Measurements from ENCODE around the gene OXCT1.
"Not testable (repeated sequence)": the region's sequence is repeated elsewhere in the genome, so short reads cannot be mapped to it uniquely, and the experiment has no call there.

The OXCT1 gene

DNA sequence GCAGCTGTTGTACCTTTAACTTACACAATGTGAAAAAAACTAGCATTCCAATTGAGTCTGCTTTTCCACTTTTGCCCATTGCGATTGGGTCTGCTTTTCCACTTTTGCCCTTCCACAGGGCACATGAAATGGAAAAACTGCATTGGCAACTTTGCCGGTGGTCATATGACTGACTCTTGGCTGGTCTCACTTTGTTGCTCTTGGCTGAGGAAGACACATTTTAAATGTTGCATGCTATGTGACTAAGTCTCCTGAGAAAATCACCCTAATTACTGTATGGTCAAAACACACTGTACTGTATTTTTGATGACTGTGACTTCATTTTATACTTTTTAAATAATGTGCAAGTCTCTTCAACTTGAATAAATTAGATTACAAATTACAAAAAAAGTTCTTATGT is 1.6 kb upstream of the OXCT1 start:
- peak; percentile 14 for DNase-seq

DNA sequence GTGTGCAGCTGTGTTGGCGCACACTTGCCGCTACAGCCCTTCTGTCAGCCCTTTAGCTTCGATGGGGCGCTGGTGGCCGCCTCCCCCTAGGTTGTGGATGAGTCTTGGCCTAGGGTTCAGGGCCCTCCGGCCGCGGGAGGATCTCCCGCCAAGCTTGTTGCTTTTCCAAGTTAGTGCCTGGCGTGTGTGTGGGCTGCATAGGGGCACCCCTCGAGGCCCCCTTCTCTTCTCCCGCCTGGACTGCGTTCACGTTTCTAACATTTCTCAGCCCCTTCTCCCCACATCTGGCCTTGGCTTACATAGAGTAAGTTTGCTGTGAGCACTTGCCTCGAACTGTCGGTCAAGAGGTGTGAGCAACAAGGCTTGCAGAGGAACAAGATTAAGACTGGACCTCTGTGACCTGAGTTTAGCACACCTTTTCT is 413 bp upstream of the OXCT1 start:
- no peak for DNase-seq

DNA sequence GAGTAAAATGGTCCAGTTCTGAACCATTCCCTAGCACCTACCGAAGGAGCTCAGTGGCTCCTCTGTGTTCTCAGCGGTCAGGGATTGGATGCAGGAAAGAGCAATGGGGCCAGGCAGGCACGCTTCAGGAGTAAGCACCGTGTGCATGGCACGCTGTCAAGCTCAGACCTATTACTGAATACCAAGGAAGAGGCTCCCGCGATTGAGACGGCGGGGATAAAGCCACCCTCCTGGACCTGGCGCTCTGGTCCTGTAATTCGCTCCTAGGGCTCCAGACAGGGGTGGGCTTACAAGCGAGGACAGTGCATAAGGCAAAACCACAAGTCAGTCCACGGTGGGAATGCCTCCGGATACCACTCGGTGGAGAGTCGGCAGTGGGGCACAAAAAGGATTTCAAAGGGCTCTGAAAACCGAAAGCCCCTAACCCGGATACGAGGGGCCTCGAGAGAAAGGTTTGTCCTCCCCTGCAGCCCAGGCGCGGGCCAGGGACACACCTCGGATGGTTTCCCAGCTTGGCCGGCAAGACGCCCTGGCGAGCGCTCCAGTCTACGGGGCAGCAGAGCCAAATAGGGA is 988 bp downstream of the OXCT1 start:
- DNase-seq: peak; percentile 41

DNA sequence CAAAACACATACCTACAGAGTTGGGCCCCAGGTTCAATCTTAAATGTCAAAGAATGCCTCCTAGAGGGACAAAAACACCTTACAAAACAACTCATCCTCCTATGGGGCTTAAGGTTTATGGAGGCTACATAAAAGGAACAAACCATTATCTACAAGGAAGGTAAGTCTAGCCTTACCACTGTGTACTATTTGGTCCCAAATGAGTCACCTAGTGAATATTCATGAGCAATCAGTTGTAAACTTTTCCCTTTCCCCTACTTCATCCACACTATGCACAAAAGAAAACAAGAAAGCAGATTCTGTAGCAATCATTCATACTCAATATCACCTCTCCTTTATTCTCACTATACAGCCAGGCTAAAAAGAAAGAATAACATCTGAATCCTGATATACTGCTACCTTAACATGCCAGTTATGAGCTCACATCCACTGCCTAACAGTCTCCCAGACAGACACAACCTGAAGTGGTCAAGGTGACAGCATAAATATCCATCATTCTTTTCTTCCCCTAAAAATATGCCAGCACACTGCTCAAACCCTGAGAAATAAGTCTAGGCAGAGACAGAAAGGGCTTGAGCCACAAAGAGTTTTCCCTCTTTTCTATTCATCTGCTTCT is 6.2 kb downstream of the OXCT1 start:
- peak; percentile 28 for DNase-seq

DNA sequence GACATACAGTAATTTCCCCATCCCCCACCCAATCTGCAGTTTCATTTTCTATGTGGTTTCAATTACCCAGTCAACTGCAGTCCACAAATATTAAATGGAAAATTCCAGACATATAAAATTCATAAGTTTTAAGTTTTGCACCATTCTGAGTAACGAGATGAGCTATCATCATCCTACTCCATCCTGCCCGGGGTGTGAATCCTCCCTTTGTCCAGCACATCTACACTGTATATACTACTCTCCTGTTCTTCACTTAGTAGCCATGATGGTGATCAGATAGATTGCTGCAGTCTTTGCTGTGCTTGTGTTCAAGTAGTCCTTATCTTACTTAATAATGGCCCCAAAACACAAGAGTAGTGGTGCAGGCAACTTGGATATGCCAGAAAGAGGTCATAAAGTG is 11.3 kb downstream of the OXCT1 start:
- no peak for DNase-seq

DNA sequence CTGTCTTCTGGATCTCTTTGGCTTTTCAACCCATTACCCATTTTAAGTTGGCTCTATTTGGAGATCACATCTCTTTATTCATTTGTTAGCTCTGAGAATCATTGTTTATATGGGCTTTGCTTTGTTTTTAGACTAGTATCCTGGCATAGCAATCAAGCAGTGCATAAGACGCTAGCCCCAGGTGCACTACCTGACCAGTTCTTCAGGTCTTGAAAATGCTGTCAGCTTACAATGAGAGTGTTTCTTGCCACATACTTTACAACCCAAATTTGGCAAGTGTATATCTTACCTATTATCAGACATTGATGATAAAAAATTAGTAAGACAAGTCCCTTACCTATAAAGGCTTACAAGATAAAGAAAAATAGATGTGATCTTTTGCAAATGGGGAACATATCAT is 12.2 kb downstream of the OXCT1 start:
- DNase-seq: no peak

DNA sequence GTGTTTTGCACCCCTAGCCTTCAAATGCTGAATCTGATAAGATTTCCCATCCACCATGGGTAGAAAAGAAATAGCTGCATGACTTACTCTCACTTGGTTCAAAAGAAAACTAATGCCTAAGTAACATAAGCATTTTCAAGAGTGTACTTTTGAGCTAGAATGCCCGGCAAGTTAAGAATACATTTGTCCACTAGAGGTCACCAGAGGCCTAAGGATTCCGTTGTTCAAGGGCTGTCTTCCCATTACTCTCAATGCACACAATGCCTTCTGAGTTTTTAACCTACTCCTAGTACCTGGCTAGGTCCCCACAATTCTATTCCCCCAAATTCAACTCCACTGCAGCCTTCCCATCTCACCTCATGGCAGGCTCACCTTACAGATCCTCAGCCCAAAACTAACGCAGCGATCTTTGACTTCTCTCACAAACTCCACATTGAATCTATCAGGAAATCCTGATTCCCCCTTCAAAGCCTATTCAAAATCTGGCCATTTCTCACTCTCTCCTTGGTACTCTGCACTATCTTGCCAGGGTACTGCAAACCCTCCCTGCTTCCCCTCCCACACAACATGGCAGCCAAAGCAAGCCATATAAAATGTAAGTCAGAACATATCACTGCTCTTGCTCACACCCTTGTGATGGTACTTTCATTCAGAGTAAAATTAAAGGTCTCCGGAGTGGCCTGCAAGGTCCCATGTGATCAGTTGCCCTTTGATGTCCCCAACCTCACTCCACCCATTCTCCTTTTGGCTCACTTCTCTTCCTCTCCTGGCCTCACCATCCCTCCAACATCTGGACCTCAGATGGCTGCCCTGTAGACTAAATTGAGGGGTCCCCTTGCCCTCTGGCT is 13.4 kb downstream of the OXCT1 start:
- peak; percentile 60 for DNase-seq

DNA sequence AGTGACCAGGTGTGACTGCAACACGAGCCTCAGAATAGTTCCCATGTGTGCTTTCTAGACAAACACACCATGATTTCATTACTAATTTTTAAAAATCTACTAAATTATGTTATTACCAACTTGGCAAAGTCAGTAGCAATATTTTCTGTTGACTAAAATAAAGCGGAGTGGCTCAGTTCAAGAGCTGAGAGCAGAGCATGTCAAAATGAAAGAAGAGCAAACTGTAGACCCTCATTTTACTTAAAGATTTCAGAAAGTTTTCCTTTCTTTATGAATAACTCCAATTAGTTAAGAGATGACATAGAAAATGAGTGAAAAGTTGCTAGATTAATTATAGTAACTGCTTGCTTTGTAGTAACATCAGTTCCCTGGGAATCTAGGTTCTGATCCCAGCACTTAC is 17.9 kb downstream of the OXCT1 start:
- no peak for DNase-seq

DNA sequence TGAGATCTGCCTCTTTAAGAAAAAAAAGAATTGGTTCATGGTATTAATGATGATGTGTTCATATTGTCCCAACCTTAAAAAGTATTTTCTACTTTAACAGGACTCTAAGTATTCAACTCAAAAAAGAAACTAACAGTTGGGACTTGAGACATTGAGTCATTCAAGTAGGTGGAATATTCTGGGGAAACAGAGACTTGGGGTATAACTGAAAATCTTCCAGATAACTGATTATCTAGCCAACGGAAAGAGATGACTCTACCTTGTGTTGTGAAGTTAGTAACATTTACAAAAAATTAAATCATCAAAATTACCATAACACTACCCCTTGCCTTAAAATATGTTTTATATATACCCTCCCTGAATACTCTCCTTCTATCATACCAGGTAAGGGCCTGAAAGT is 19.1 kb downstream of the OXCT1 start:
- no peak for DNase-seq

DNA sequence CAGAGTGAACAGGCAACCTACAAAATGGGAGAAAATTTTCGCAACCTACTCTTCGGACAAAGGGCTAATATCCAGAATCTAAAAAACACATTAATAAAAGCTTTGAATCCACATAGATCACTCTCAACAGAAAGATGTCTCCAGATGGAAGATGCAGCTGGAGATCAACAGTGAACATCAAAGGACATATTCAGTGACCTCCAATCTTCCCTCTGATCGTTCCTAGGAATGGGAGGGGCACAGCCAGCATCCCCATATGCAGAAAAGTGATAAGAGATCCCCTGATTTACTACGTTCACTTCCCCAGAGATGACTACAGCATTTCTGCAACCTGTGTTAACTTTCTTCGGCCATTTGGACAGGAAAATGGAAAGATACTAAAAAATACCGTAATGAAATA is 21.2 kb downstream of the OXCT1 start:
- DNase-seq: no peak

DNA sequence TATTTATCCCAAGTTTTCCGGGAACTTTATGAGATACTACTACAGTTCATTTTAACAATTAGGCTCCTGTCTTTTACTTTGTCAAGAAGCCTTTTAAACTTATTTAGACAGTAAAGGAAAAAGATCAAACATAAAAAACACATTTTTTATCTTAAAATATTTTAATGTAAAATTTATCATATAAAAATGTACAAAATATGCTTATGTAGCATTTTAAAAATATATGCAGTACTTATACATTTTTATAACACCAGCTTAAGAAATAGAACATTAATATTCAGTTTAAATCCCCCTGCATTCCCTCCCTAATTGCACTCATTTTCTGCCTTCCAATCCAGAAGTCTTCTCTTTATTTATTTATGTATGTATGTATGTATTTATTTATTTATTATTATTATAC is 24.5 kb downstream of the OXCT1 start:
- not testable (repeated sequence) for DNase-seq

DNA sequence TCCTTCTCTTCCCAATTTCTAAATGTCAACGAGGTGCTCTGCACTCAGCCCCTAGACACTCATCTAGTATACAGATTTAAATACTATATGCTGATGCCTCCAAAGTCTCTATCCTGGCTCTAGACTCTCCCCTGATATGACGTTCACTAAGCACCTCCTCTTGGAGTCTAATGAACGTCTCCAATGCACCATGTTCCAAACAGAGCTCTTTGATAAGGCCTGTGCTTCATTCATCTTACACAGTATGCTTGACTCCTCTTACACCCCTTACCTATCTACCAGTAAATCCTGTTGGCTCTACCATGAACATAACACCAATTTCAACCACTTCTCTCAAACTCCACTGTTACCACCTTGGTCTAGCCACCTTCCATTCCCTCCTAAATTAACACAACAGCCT is 25.7 kb downstream of the OXCT1 start:
- no peak for DNase-seq

DNA sequence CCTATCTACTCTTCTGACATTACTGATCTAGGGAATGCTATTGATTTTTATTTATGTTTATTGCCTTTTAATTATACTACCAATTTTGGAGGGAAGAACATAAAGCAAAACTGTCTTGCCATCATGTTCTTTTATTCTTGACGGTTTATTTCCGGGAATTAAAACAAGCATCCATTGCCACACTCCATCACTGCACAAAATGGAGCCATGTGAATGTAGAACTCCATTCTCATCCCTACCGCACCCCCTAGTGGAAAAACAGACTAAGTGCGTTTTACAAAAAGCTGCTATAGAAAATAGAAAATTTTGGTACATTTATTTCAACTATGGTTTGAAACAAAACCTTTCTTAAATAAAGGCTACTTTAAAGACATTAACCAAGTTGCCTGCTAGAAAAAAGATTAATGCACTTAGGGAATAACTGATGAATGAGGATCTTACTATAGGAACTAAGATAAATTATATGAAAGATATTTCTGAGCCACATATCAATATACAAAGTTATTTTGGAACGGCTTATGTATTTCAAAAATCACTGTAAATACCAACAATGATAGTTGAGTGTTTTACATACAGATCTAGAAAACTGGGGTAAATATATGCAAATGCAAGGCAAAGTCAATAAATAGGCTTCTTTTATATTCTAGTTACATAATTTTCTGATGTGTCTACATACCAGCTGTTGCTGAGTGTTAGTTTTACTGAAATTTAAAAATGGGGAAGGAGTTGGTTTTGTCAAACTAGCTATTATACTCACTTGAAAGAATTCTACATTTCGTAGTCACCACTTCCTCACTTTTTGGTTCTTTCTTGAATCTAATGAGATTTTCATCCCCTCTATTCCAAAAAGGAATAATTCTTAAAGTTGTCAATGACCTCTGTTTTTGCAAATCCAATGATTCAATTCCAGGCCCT is 26.5 kb downstream of the OXCT1 start:
- DNase-seq: peak; percentile 58

DNA sequence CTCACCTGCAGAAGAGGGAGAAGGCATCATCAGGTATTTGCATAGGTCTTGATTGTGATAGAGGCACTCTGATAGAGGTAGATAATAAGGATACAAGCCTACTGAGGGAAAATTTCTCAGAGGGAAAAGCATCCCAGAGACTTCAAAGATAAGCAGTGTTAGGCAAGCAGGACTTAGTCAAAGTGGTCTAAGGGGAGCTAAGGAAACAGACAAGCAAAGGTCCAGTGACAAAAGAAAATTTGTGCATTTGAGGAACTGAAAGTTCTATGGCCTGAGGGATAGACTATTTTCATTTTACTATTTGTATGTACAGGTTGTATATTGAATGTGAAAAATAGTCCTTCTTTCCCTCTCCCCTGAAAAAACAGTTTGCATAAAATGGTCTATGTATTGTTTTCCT is 27.4 kb downstream of the OXCT1 start:
- no peak for DNase-seq

DNA sequence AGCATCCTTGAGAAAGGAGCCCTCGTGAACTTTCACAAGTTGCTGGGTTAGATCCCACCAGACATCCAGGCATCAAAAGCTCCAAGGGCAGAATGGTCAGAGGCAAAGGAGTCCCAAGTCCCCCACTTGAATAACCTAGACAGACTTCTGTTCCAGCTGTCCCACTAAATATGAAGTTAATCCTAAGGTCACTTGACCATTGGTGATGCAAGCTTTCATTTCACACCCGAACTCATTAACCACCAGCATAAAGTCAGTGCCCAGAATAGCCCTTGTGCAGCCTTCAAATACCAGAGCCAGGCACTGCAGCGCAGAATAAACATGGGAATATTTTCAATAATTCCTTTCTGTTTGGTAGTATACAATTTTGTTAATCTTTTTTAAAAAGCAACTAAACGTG is 28.9 kb downstream of the OXCT1 start:
- DNase-seq: no peak

DNA sequence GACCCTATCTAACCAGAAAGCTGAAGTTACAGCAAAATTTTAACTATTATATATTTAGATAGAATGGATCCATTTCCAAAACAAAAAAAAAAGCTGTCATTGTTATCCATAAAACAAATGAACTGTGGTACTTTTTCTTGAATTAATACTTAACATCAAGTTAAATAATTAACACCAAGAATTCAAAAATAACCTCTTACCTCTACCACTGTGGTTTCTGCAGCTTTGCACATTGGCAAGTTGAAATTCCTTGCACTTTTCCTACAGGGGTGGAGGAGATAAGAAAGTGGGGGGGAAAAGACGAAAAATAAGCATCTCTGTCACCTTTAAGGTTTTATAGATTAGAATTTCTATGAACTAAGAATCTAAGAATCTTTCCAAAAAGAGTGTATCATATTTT is 30.0 kb downstream of the OXCT1 start:
- no peak for DNase-seq

DNA sequence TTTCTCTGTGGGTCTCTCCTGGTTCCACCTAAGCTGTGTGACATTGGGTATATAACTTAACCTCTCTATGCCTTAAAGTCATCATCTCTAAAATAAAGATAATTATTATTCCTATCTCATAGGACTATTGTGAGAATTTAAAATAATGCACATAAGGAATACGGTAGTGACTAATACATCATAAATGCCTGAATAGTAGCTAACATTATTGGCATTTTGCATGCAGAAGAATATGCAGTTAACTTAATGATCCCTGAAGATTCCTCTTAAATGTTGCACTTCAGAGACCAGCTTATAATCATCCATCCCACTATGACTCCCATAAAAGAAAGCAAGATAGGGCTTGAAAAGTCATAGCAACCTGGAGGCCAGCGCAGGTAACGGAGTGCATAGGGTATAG is 32.4 kb downstream of the OXCT1 start:
- no peak for DNase-seq

DNA sequence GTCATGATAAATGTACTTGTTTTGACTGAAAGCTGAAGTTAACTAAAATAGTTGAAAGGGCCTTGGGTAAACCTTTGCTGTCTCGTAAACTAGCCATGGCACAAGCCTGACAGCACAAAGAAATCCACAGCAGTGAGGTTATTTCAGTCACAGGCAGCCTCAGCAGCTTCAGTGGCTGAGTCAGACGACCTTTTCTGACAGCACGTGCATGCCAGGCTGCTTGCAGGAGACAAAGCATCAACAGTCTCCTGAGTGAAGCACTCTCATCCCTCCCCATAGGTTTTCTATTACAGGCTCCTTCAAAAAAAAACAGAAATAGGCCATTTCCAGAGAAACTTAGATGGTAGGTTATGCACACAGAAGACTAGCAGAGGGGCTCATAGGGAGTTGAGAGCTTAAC is 34.6 kb downstream of the OXCT1 start:
- DNase-seq: peak; percentile 86

DNA sequence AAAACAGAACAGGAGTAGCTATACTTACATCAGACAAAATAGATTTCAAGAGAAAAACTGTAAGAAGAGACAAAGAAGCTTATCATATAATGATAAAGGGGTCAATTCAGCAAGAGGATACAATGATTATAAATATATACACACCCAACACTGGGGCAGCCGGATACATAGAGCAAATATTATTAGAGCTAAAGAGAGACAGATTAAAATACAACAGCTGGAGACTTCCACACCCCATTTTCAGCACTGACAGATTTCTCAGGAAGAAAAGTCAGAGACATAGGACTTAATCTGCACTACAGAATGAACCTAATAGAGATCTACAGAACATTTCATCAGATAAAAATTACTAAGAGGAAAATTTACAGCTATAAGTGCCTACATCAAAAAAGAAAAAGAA is 35.7 kb downstream of the OXCT1 start:
- DNase-seq: no peak

DNA sequence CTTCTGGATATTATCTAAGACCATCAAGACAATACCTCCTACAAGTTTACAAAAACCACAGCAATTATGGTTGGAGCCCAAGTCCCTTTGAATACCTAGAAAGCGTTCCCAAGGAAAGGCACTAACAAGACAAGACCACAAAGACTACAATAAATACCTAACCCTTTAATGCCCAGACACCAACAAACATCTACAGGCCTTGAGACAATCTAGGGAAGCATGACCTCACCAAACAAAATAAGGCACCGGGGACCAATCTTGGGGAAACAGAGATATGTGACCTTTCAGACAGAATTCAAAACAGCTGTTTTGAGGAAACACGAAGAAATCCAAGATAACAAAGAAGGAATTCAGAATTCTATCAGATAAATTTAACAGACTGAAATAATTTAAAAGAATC is 37.8 kb downstream of the OXCT1 start:
- no peak for DNase-seq

DNA sequence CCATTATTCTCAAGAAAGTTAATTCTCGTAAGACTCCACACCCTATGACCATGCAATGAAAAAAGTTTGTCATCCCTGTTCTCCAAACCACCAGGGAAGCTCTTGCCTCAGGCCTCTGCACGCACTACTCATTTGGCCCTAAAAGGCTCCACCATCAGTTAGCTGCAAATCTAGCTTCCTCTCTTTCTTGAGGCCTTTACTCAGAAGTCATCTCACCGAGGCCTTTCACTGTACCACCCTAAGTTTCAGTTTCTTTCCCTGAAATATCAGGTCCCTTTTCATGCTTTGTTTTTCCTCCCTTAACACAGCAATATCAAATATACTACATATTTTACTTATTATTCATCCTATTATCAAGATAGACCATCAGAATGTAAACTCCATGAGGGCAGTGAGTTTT is 39.1 kb downstream of the OXCT1 start:
- no peak for DNase-seq

DNA sequence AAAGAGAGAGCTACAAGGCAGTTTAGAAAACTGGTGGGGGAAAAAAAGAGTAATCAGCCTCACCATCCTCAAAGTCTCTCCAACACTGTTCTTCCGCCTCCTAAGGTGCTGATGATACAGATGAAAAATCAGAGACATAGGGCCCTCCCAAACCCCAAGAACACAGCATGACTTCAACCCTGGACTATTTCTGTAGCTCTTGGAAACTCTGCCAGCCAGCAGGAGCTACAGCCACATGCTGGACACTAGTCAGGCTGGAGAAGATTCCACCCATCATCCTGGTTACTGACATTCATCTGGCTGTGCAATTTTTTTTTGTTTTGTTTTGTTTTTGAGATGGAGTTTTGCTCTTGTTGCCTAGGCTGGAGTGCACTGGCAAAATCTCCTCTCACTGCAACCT is 42.4 kb downstream of the OXCT1 start:
- no peak for DNase-seq

DNA sequence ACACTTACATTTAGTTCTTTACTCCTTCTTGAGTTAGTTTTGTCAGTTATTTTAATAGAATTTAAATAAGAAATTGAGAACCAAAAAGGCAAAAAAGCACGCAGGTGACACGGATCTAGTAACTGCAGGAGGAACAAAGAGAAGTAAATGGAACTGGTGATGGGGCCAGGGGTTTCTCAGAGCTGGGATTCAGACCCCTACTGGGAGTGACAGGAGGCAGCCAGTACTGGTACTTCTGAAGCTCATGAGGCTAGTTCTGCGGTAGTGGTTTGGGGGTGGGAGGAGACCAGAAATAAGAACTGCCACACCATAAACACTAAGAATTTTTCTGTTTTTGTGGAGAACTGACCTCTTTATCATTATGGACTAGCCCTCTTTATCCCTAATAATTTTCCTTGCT is 48.2 kb downstream of the OXCT1 start:
- DNase-seq: no peak

Data from fibroblast of skin of right biceps (primary cell).